Measurements from ENCODE around the gene GFRA3.

- TF ChIP-seq POLR2A (IDR thresholded peaks at IDR 0.05; ENCODE audit: low read depth, low read length) (no peak), TAF1 (IDR thresholded peaks at IDR 0.05; ENCODE audit: borderline replicate concordance, low read depth, low read length) (no peak), POLR2AphosphoS5 (IDR thresholded peaks at IDR 0.05; ENCODE audit: low read depth, low read length) (no peak)
These were observed at the start of gene GFRA3 for GRCh38 chr5:138274189-138274853.
